ENCODE results near the gene CD8A.

Gene CD8A

GRCh38 chr2:86815611-86816010 lies 24.9 kb upstream of the CD8A start:
- intact Hi-C loops (cut with DNase I): no loop called here
- no peak for DNase-seq

DNA sequence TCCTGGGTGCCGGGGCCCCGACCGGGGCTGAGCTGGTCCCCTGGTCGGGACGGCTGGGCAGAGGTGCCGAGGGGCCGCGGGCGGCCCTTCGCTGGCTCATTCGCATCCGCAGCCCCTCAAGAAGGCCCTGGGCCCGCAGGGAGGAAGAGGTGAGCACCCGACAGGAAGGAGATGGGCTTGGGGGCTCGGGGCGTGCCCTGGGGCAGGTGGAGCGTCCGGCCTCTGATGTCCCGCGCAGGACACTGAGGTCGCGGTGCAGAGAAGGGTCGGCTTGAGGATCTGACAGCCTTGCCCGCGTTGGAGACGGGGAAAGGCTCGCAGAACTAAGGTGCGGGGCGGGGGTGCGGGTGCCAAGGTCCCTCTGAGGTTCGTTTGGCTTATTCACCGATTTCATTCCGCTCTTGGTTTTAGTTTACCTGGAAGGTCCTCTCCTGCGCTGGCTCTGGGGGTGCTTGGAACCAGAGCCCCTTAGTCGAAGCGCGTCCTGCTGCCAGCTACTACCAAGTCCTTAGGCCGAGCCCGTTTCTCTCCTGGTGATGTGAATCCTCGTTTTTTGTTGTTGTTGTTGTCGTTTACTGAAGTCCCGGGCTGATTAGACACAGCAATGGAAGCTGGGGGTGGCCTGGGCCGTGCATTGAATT lies 18.9 kb upstream of the CD8A start:
- DNase-seq: peak in 2 of 42 donors; percentile 11 to 16
- intact Hi-C loops (cut with DNase I): no loop called here

- DNase-seq: peak; percentile 72 to 94 (median 88)
- intact Hi-C loops (cut with DNase I): no loop called here
Measured at GRCh38 chr2:86808315-86809161, 17.8 kb upstream of the CD8A start.

- DNase-seq: peak; percentile 46 to 90 (median 76)
- intact Hi-C loops (cut with DNase I): no loop called here
Measured at GRCh38 chr2:86807468-86808275, 17.0 kb upstream of the CD8A start.

DNA sequence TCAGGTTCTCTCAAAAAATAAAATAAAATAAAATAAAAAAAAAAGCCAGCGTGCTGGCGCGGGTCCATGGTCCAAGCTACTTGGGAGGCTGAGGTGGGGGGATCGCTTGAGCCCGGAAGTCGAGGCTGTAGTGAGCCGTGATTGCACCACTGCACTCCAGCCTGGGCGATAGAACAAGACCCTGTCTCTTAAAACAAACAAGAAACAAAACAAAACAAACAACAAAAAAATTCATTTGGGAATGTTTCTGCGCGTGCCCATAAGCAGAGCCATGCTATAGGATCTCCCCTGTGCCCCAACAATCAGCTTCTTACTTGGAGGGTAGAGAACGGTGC lies 16.4 kb upstream of the CD8A start:
- DNase-seq: no peak
- intact Hi-C loops (cut with DNase I): no loop called here

GRCh38 chr2:86806059-86806857 lies 15.5 kb upstream of the CD8A start:
- peak in 1 of 42 donors; percentile 36 for DNase-seq
- intact Hi-C loops (cut with DNase I): no loop called here

DNA sequence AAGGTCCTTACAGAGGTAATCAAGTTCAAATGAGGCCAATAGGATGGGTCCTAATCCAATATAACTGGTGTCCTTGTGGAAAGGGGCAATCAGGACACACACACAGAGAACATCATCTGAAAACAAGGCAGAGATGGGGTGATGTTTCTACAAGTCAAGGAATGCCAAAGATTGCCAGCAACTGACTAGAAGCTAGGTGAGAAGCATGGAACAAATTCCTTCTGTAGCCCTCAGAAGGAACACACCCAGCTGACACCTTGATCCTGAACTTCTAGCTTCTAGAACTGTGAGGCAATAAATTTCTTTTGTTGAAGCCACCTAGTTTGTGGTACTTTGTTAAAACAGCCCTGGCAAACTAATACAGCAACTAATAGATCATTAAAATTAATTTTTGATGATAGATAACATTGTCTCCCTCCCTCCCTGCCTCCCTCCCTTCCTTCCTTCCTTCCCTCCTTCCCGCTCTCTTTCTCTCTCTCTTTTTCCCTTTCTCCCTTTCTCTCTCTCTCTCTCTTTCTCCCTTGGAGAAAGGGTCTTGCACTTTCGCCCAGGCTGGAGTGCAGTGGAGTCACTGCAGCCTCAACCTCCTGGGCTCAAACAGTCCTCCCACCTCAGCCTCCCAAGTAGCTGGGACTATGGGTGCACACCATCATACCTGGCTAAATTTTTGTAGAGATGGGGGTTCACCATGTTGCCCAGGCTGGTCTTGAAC lies 10.3 kb upstream of the CD8A start:
- no peak for DNase-seq
- intact Hi-C loops (cut with DNase I): no loop called here

DNA sequence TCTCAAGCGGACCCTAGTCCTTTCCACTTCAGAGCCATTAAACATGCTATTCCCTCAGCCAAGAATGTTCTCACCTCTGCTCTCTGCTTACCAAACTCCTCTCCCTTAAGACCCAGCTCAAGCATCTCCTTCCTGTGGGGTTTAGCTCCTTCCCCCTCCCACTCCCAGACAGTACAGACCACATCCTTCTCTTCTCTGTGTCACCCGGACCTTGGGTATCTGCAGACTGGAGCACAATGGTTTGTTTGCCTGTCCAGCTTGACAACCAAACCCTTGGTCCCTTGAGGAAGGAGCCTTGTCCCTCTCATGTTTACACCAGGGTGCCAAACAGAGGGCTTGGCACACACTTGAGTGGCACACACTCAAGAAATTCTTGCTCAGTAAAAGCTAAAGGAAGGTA lies 4.1 kb upstream of the CD8A start:
- no peak for DNase-seq
- intact Hi-C loops (cut with DNase I): no loop called here

DNA sequence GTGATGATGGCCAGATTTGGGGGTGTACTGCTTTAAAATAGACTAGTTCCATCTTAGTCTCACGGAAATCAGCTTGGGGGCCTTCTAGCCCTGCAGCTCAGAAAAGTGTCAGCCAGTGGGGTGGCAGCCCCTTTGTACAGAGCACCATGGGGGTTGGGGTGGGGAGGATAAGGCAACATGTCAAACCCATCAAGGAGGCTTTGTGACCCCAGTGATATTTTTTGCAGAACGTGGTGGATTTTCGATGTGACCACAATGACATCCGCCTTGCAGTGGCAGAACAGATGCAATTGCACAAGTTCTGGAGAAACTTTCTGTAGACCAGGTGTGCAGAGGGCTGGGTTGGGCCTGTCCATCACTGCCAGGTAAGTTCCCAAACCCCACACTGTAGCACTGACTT lies 3.0 kb upstream of the CD8A start:
- DNase-seq: no peak
- intact Hi-C loops (cut with DNase I): no loop called here

DNA sequence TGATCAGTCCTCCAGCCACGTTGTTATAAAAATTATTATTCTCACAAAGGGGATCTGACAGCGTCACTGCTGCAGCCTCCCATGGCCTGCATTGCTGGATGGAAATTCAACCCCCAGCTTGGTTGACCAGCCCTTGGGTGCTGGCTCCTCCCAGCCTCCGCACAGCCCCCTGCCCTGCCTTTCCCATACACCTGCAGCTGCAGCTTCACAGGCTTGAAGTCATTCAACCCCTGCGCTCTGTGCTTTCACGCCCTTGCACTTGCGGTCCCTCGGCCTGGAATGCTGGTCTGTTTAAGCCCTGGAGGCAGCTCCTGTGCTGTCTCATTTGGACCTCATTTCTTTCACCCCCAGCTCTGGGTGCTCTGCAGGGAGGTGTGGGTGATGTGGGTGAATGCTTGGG lies 860 bp upstream of the CD8A start:
- intact Hi-C loops (cut with DNase I): no loop called here
- DNase-seq: no peak

GRCh38 chr2:86790134-86790675 lies 508 bp downstream of the CD8A start:
- no peak for DNase-seq
- intact Hi-C loops (cut with DNase I): no loop called here

DNA sequence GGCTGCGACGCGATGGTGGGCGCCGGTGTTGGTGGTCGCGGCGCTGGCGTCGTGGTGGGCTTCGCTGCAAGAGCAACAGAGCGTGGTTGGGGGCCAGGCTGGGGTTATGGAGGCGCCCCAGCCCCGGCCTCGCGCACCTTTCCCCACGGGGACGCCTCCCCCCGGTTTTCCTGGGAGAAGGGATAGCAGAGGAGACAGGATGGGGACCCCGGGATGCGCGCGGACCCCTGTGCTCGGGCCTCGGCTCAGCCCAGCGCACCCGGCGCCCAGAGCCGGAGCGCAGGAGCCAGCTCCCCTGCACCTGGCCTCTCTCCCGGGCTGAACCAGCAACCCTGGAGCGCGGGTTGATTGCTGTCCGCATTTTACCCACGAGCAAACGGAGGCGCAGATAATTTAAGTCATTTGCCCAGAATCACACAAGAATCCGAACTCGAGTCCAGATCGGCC lies 1.0 kb downstream of the CD8A start:
- DNase-seq: no peak
- intact Hi-C loops (cut with DNase I): no loop called here

DNA sequence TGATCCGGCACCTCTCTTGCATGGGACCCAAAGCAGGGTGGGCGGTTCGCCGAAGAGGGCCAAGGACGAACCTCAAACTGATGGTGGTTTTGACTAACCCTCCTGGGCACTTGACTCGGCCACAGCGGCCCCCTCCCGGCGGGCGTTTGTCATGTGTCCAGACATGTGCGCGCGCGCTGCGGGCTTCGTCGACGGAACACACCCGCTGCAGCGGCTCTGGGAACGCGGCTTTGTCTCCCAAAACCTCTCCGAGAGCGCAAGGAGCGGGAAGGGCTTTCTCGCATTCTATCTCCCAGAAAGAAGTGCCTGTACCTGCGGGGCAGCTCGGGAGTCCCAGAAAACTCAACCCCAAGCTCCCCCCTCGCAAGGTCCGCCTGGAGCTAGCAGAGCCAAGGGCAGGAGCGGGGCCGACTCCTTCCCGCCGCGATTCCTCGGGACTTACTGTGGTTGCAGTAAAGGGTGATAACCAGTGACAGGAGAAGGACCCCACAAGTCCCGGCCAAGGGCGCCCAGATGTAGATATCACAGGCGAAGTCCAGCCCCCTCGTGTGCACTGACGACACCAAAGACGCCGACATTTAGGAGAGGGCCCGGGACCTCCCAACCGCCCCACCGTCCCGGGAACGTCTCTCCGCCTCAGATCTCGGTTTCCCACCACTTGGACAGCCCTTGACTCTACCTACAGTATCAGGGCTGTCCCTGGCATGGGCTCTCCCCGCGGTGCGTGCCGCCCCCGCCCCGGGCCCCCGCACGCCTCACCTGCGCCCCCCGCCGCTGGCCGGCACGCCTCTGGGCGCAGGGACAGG lies 1.6 kb downstream of the CD8A start:
- intact Hi-C loops (cut with DNase I): no loop called here
- peak in 6 of 42 donors; percentile 6 to 57 (median 24) for DNase-seq

GRCh38 chr2:86788165-86788564 lies 2.5 kb downstream of the CD8A start:
- DNase-seq: peak in 10 of 42 donors; percentile 22 to 54 (median 35)
- intact Hi-C loops (cut with DNase I): no loop called here

GRCh38 chr2:86787736-86788135 lies 3.0 kb downstream of the CD8A start:
- intact Hi-C loops (cut with DNase I): no loop called here
- DNase-seq: peak in 6 of 42 donors; percentile 13 to 66 (median 44)

DNA sequence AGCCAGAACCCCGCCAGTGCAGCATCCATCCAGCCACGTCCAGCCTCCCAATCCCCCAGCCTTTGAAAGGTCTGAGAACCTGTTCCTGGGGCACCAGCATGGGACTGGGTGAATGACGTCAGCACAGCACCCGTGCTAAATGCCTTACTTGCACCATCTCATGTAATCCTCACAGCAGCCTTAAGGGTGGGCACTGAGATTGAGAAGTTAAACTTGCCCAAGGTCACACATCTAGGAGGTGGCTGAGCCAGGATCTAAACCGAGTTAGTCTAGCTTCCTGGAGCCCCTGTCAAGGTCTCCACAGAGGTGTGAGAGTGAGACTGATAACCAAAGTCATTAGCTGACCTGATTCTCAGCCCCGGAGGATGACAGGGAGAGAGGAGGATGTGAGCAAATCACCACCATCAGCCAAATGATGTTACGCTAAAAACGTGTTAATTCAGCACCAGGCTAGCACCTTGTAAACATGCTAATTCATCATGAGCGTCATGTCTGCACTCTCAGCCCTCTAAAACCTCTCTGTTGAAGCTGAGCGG lies 4.6 kb downstream of the CD8A start:
- intact Hi-C loops (cut with DNase I): no loop called here
- no peak for DNase-seq

- intact Hi-C loops (cut with DNase I): no loop called here
- no peak for DNase-seq
Measured at GRCh38 chr2:86785456-86785855, 5.3 kb downstream of the CD8A start.

Data from head of caudate nucleus (tissue), 42 donors.